IPS DF 6.9 (cell line): ENCODE results near the gene ORAI2.

Experiments
- DNase-seq: peaks from one replicate; pipeline ENCODE4 v3.0.0-alpha.2; 2013; ENCODE audit warnings: low read depth, low spot score
- H3K27ac ChIP-seq: one replicate; pipeline ENCODE4 v1.5.1; 2013; ENCODE audit warnings: low read length, control low read depth
- H3K27me3 ChIP-seq: 2 replicates; pipeline ENCODE4 v1.6.1; 2013; ENCODE audit warnings: mild to moderate bottlenecking, low read length; ENCODE audit not compliant: control insufficient read depth, insufficient read depth
- H3K36me3 ChIP-seq: 2 replicates; pipeline ENCODE4 v1.6.1; 2013; ENCODE audit warnings: low read length; ENCODE audit not compliant: control insufficient read depth, insufficient read depth
- H3K4me1 ChIP-seq: 2 replicates; pipeline ENCODE4 v1.6.1; 2013; ENCODE audit warnings: low read length; ENCODE audit not compliant: control insufficient read depth, insufficient read depth
- H3K4me3 ChIP-seq: 2 replicates; pipeline ENCODE4 v1.5.1; 2013; ENCODE audit warnings: mild to moderate bottlenecking, low read length
- H3K9me3 ChIP-seq: 2 replicates; pipeline ENCODE4 v1.6.1; 2013; ENCODE audit warnings: low read length, inconsistent platforms; ENCODE audit not compliant: control insufficient read depth, insufficient read depth
- WGBS: extraction: QIAGEN DNeasy Blood & Tissue Kit; methylation state at CpG from one replicate; pipeline ENCODE4 v1.1.7; 2013; ENCODE audit warnings: mixed read lengths, missing lambda C conversion rate; ENCODE audit not compliant: insufficient read length, insufficient coverage; 5-methylcytosine and 5-hydroxymethylcytosine counted together

ORAI2 gene

DNA sequence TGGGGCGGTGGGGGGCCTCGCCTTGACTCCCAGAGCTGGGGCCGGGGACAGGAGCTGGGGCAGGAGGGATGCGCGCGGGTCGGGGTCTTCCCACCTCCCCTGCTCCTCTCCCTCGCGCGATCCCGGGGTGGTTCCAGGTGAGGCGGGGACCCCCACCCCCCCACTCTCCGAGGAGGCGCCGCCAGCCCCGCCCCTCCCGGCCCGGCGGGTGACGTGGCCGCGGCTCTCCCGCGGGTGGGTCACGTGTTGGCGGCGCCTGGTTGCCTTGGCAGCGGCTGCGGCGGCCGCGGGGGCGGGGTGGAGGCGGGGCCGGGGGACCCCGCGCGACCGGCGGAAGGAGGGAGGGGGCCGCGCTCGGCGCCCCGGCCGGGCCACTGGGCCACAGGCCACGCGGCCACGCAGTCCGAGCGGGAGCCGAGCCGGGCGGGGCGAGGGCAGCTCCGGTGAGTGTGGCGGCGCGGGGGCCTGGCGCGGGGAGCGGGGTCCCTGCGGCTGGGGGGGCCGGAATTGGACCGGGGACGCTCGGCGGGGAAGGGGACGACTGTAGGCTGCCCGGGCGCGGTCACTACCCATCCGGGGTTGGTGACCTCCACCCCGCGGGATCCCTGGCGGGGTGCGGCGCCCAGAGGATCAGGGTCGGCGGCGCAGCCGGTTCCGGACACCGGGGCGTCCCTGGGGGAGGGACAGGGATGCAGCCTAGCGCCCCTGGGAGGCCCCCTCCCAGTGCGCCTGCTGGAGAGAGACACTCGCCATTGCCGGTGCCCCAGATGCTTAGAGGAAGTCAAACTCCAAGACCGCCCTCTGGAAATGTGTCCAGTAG lies at the start of gene ORAI2:
Gene ORAI2 (plus strand): TSS at position 357 of the 820 bp plus-strand sequence. CDS start 5,382 bp downstream, outside the sequence.
- WGBS, result no CpG with 5 or more reads among the region's 90 CpGs
- no peak for DNase-seq
- Histone ChIP-seq H3K27me3 (no peaks in the 10 kb centered on the region), H3K9me3 (no peaks in the 10 kb centered on the region), H3K36me3 (peaks cover 4% of the 10 kb centered on the region; the same call in 1 of the 2 replicates), H3K4me3 (peak within 1 kb of the TSS; percentile 98), H3K27ac (no peak within 1 kb of the TSS), H3K4me1 (peaks cover 8% of the 10 kb centered on the region; the same call in 1 of the 2 replicates)

DNA sequence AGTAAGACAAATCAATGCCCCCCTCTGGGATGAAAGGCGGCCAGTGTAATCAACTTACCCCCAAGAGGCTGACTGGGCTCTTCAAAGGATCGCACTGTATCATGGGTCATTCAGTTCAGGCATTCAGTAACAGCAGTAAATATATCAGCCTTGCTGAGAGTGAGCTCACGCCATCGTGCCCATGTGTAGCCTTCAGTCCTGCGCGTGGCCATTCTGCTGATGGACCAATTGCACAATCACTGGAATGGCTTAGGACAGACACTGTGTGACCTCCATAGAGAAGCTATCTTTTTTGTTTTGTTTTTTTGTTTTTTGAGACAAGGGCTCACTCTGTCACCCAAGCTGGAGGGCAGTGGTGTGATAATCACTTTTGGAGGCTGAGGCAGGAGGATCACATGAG lies 46.3 kb upstream of the ORAI2 start:
- WGBS, result no CpG with 5 or more reads among the region's 6 CpGs
- Histone ChIP-seq H3K9me3 (no peaks in the 10 kb centered on the region), H3K4me1 (peaks cover 1% of the 10 kb centered on the region; the same call in 1 of the 2 replicates), H3K36me3 (no peaks in the 10 kb centered on the region), H3K27me3 (no peaks in the 10 kb centered on the region), H3K27ac (no peak overlapping the region), H3K4me3 (no peak overlapping the region)
- DNase-seq, result no peak

DNA sequence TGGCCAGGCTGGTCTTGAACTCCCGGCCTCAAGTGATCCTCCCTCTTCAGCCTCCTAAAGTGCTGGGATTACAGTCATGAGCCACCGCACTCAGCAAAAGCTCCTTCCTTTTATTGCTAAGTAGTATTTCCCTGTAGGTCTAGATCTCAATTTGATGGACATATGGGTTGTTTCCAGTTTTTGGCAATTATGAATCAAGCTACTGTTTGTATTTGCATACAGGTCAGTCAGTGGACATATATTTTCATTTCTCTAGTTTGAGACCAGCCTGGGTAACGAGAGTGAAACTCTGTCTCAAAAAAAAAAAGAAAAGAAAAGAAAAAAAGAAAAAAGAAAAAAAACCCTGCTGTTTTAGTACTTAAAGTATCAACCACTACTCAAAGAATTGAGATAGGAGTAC lies 43.6 kb upstream of the ORAI2 start:
- DNase-seq, result no peak
- Histone ChIP-seq H3K36me3 (no peaks in the 10 kb centered on the region), H3K9me3 (no peaks in the 10 kb centered on the region), H3K27me3 (no peaks in the 10 kb centered on the region), H3K4me3 (no peak overlapping the region), H3K4me1 (peaks cover 1% of the 10 kb centered on the region; the same call in 1 of the 2 replicates), H3K27ac (no peak overlapping the region)
- no CpG with 5 or more reads among the region's 3 CpGs for whole genome bisulfite sequencing

GRCh38 chr7:102390697-102391484 lies 42.5 kb upstream of the ORAI2 start:
- WGBS, result no CpG with 5 or more reads among the region's 12 CpGs
- no peaks in the 10 kb centered on the region for H3K36me3 ChIP-seq
- H3K4me3 ChIP-seq, result no peak overlapping the region
- no peak overlapping the region for H3K27ac ChIP-seq
- H3K9me3 ChIP-seq, result no peaks in the 10 kb centered on the region
- peaks cover 1% of the 10 kb centered on the region; the same call in 1 of the 2 replicates for H3K4me1 ChIP-seq
- no peaks in the 10 kb centered on the region for H3K27me3 ChIP-seq
- peak; percentile 78 for DNase-seq

- no peak for DNase-seq
- no peak overlapping the region for H3K27ac ChIP-seq
- peaks cover 1% of the 10 kb centered on the region; the same call in 1 of the 2 replicates for H3K4me1 ChIP-seq
- no peak overlapping the region for H3K4me3 ChIP-seq
- no peaks in the 10 kb centered on the region for H3K27me3 ChIP-seq
- no peaks in the 10 kb centered on the region for H3K9me3 ChIP-seq
- H3K36me3 ChIP-seq, result no peaks in the 10 kb centered on the region
- WGBS, result no CpG with 5 or more reads among the region's 1 CpG
Observed at GRCh38 chr7:102392330-102392729, 41.0 kb upstream of the ORAI2 start.

DNA sequence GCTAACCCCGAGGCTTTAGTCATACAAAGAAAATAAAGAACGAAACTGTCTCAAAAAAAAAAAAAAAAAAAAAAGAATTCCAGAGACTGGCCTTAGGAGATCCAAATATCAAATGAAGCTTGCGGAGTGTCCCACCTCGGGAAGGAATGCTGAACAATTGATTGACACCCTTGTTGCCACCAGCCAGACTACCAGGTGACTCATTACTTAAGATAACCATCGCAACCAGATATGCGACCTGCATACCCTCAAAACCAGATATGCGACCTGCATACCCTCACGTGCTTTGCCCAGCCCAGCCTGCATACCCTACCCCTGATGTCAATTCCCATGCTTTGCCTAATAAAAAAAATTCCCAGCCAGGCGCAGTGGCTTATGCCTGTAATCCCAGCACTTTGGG lies 39.9 kb upstream of the ORAI2 start:
- Histone ChIP-seq H3K36me3 (no peaks in the 10 kb centered on the region), H3K27ac (no peak overlapping the region), H3K4me3 (no peak overlapping the region), H3K9me3 (no peaks in the 10 kb centered on the region), H3K27me3 (no peaks in the 10 kb centered on the region), H3K4me1 (peaks cover 1% of the 10 kb centered on the region; the same call in 1 of the 2 replicates)
- no CpG with 5 or more reads among the region's 9 CpGs for WGBS
- no peak for DNase-seq

GRCh38 chr7:102395592-102395872 lies 37.8 kb upstream of the ORAI2 start:
- WGBS, result no CpG with 5 or more reads among the region's 9 CpGs
- peaks cover under 1% of the 10 kb centered on the region; the same call in 1 of the 2 replicates for H3K4me1 ChIP-seq
- no peaks in the 10 kb centered on the region for H3K27me3 ChIP-seq
- peak overlapping the region; percentile 69; the same call in 1 of the 2 replicates for H3K4me3 ChIP-seq
- H3K9me3 ChIP-seq, result no peaks in the 10 kb centered on the region
- no peak overlapping the region for H3K27ac ChIP-seq
- DNase-seq, result no peak
- H3K36me3 ChIP-seq, result peaks cover 4% of the 10 kb centered on the region; the same call in 1 of the 2 replicates

DNA sequence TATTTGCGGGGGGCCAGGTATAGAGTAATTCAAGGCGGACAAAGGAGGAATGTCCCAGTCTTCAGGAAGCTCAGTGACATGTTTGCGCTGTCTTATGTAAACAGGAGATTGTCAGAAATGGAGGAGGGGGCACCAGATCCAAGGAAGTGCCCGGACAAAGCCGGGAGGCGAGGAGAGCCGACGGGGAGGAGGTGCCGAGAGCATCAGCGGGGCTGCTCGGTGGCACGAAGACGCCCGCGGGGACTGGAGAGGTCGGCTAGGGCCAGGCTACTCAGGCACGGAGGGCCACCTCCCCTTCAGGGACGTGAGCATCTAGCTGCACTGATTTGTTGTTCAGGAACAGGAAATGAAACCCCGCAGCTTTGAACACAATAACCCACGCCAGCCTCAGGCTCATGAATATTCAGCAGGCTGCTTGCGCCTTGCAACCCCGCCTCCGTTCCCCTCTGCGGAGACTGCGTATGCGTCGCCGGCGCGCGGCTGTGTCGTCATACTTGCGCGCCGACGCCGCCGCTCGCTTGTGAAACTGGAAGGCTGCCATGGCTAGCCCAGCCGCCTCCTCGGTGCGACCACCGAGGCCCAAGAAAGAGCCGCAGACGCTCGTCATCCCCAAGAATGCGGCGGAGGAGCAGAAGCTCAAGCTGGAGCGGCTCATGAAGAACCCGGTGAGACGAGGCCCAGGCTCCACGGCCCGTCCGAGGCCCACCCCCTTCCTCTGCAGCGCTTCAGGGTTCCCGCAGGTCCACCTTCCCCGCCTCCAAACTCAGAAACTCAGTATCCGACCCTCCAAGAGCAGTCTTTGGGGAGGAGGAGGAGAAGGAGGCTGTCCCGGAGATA lies 37.3 kb upstream of the ORAI2 start, which contains the start of gene PRKRIP1:
Gene PRKRIP1 (plus strand): TSS at position 491 of the 837 bp plus-strand sequence. CDS start 49 bp downstream, at position 540.
- peak; percentile 91 for DNase-seq
- no peaks in the 10 kb centered on the region for H3K9me3 ChIP-seq
- no CpG with 5 or more reads among the region's 59 CpGs for WGBS
- no peaks in the 10 kb centered on the region for H3K4me1 ChIP-seq
- H3K27me3 ChIP-seq, result no peaks in the 10 kb centered on the region
- no peak within 1 kb of the TSS for H3K27ac ChIP-seq
- peak within 1 kb of the TSS; percentile 69 for H3K4me3 ChIP-seq
- H3K36me3 ChIP-seq, result peaks cover 4% of the 10 kb centered on the region; the same call in 1 of the 2 replicates

DNA sequence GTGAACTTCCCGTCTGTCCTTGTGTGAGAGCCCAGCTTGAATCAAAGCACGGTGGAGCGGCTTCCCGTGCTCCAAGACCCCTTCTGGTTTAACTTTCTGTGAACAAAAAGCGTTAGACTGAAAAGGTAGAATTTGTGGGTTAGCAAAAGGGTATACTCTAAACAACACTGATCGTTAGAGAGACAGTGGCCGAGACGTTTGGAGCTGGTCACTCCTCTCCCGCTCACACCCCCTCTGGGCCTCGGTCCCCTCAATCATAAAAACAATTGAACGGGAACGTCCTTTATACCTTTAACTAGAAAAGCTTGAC lies 36.7 kb upstream of the ORAI2 start:
- no peaks in the 10 kb centered on the region for H3K4me1 ChIP-seq
- no peaks in the 10 kb centered on the region for H3K9me3 ChIP-seq
- no peak for DNase-seq
- H3K36me3 ChIP-seq, result peaks cover 4% of the 10 kb centered on the region; the same call in 1 of the 2 replicates
- H3K27ac ChIP-seq, result no peak overlapping the region
- H3K4me3 ChIP-seq, result peak overlapping the region; percentile 69
- WGBS, result no CpG with 5 or more reads among the region's 12 CpGs
- H3K27me3 ChIP-seq, result no peaks in the 10 kb centered on the region

DNA sequence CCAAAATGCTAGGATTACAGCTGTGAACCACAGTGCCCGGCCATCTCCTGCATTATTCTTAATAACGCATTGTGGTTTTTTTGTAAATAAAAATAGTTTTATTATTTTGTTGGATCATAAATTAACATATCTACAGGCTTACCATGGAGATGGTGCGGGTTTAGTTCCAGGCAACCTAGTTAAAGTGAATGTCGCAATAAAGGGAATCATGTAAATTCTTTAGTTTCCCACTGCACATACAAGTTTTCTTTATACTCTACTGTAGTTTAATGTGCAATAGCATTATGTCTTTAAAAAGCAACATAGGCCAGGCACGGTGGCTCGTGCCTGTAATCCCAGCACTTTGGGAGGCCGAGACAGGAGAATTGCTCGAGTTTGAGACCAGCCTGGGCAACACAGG lies 34.8 kb upstream of the ORAI2 start:
- Histone ChIP-seq H3K4me1 (no peaks in the 10 kb centered on the region), H3K36me3 (peaks cover 4% of the 10 kb centered on the region; the same call in 1 of the 2 replicates), H3K4me3 (no peak overlapping the region), H3K9me3 (no peaks in the 10 kb centered on the region), H3K27me3 (no peaks in the 10 kb centered on the region), H3K27ac (no peak overlapping the region)
- no CpG with 5 or more reads among the region's 8 CpGs for WGBS
- DNase-seq, result no peak
